GM12878 (cell line): ENCODE measurements around the gene MAGI3. TPM values are rescaled to one million over a fixed set of nuclear protein-coding genes. Genes with fewer than 3 reads are reported as not detected.

Source experiments
- ATAC-seq: fragments of 200-7000 bp; cut with Tn5 transposase; 3 replicates; pipeline ENCODE4 v1.9.1; 2020; ENCODE audit warnings: mild to moderate bottlenecking, moderate library complexity
- BruUV-seq: library from RNA; stranded (reverse); fragments of 400-500 nt; replicated peaks from 2 replicates; lab custom pipeline; 2021; lab: Mats Ljungman, UMichigan
- CTCF ChIA-PET: fragments of 300-600 bp; sonication (Branson Sonifier 250); formaldehyde crosslinking; extraction: SDS; loops from one replicate; lab custom pipeline; 2021; ENCODE audit warnings: inconsistent platforms; lab: Yijun Ruan, JAX
- POLR2A ChIA-PET: fragments of 350-600 bp; formaldehyde crosslinking; extraction: SDS; loops from one replicate; lab custom pipeline; 2021; ENCODE audit warnings: inconsistent platforms; lab: Charles Lee
- RAD21 ChIA-PET: fragments of 300-600 bp; sonication (Branson Sonifier 250); formaldehyde crosslinking; loops from one replicate; lab custom pipeline; 2023; ENCODE audit warnings: antibody characterized with exemption; ENCODE audit not compliant: unreplicated experiment; lab: Charles Lee
- SMC1A ChIA-PET: fragments of 300-600 bp; sonication (Branson Sonifier 250); formaldehyde crosslinking; loops from one replicate; lab custom pipeline; 2023; ENCODE audit not compliant: unreplicated experiment, uncharacterized antibody; lab: Charles Lee
- DNase-seq: peaks from one replicate; pipeline ENCODE4 v3.0.0-alpha.2; 2011; ENCODE audit warnings: low read depth, low spot score
- FAIRE-seq: peaks from 3 replicates; lab custom pipeline; 2011; peaks lifted over from hg19 to GRCh38; lab: Jason Lieb, UNC
- H2AFZ ChIP-seq: 2 replicates; pipeline ENCODE4 v1.6.0; 2011; ENCODE audit warnings: low read depth, low read length, control low read depth; ENCODE audit not compliant: control insufficient read depth
- H3K27ac ChIP-seq: 2 replicates; pipeline ENCODE4 v1.5.1; 2011; ENCODE audit warnings: control low read depth; ENCODE audit not compliant: control insufficient read depth, insufficient read depth
- H3K27me3 ChIP-seq, 2 experiments: replicated peaks in 1 of 2; 2 replicates each; pipeline versions ENCODE4 v1.6.0 to v1.6.1; 2011; ENCODE audit warnings: low read length in 1 of 2; ENCODE audit not compliant: control insufficient read depth in 2 of 2, insufficient read depth in 2 of 2
- H3K36me3 ChIP-seq, 2 experiments: 2 replicates each; pipeline ENCODE4 v1.5.1; 2011; ENCODE audit warnings: low read length in 1 of 2; ENCODE audit not compliant: control insufficient read depth in 2 of 2, insufficient read depth in 2 of 2
- H3K4me1 ChIP-seq: 2 replicates; pipeline ENCODE4 v1.6.1; 2011; ENCODE audit warnings: mild to moderate bottlenecking, low read length, moderate library complexity, mixed read lengths; ENCODE audit not compliant: control insufficient read depth, insufficient read depth
- H3K4me2 ChIP-seq: 2 replicates; pipeline ENCODE4 v1.6.0; 2011; ENCODE audit warnings: control low read depth; ENCODE audit not compliant: control insufficient read depth, insufficient read depth
- H3K4me3 ChIP-seq: fragments of 200-600 bp; sonication (generic); 2 replicates; pipeline ENCODE4 v1.5.1; 2016
- H3K79me2 ChIP-seq: 2 replicates; pipeline ENCODE4 v1.6.0; 2011; ENCODE audit warnings: low read length; ENCODE audit not compliant: control insufficient read depth, insufficient read depth
- H3K9ac ChIP-seq: 2 replicates; pipeline ENCODE4 v1.8.0; 2011; ENCODE audit warnings: low read length, control low read depth, mixed read lengths; ENCODE audit not compliant: control insufficient read depth, insufficient read depth
- H3K9me3 ChIP-seq: replicated peaks from 3 replicates; pipeline ENCODE4 v1.5.1; 2011; ENCODE audit warnings: mild to moderate bottlenecking, low read length; ENCODE audit not compliant: control insufficient read depth, insufficient read depth
- H4K20me1 ChIP-seq: 2 replicates; pipeline ENCODE4 v1.6.0; 2011; ENCODE audit not compliant: control insufficient read depth, insufficient read depth
- CBX5 ChIP-seq: sonication (generic); IDR thresholded peaks from 2 replicates; pipeline ENCODE4 v1.6.1; 2016; ENCODE audit warnings: low read depth, moderate library complexity, mild to moderate bottlenecking, inconsistent platforms
- POLR2AphosphoS2 ChIP-seq: IDR thresholded peaks from 2 replicates; pipeline ENCODE4 v1.6.1; 2011; ENCODE audit warnings: low read depth, mild to moderate bottlenecking, low read length, improper control_type of control experiment, moderate library complexity
- RCOR1 ChIP-seq: conservative IDR thresholded peaks from 2 replicates; pipeline ENCODE4 v1.6.1; 2012; ENCODE audit warnings: low read depth, low read length, improper control_type of control experiment
- SPI1 ChIP-seq: IDR thresholded peaks from 2 replicates; pipeline ENCODE4 v1.6.1; 2011; ENCODE audit warnings: low read depth, mild to moderate bottlenecking, low read length, moderate library complexity, borderline replicate concordance; ENCODE audit not compliant: insufficient read depth
- WGBS: methylation state at CpG from one replicate; pipeline ENCODE4 v1.1.6; 2016; ENCODE audit warnings: low lambda C conversion rate; ENCODE audit not compliant: insufficient replicate concordance, insufficient coverage; ENCODE audit errors: missing lambda C conversion rate; 5-methylcytosine and 5-hydroxymethylcytosine counted together
- in situ Hi-C: fragments of 300-500 bp; cut with MboI; formaldehyde crosslinking; loops from 9 replicates; pipeline ENCODE4 v1.14.3; 2018; ENCODE audit warnings: mixed read lengths
- intact Hi-C: fragments of 100-400 bp; cut with micrococcal nuclease; formaldehyde crosslinking; loops from one replicate; pipeline ENCODE4 v1.14.2; 2022; ENCODE audit not compliant: unreplicated experiment
- polyA plus RNA-seq, 11 experiments: library from polyadenylated mRNA; depleted of rRNA in 4 of 11; unstranded in 6 of 11; stranded (reverse) in 5 of 11; fragments of >200 nt; fragmentation: Nextera tagmentation in 4 of 11; fragmentation: Illumina TruSeq in 1 of 11; extraction: Ambion mirVana in 4 of 11; extraction: Trizol in 1 of 11; gene quantifications; 1 replicate in 1 of 11; 2 replicates in 10 of 11; pipeline versions ENCODE4 v1.2.1 to v1.2.3, GENCODE V29; 2011 to 2016; ENCODE audit warnings: inconsistent platforms in 2 of 11, missing spikeins in 2 of 11, low read depth in 1 of 11
- total RNA-seq, 4 experiments: library from RNA; depleted of rRNA in 3 of 4; stranded (reverse); fragments of >200 nt in 3 of 4; fragmentation: Illumina TruSeq in 1 of 4; extraction: Trizol in 1 of 4; gene quantifications; 2 replicates each; pipeline versions ENCODE4 v1.2.1 to v1.2.3, GENCODE V29; 2013 to 2021

The MAGI3 gene
- total and polyA plus RNA-seq, 10 of the 15 experiments (the other 5 are each of a cell fraction or from before 2014, with no cell fraction given) = 0.17 to 0.65 (median 0.32) TPM

- no peak for DNase-seq
- no TSS peak for BruUV-seq
- RAD21 ChIA-PET = no interaction called here
- Histone ChIP-seq H4K20me1 (no peaks in the 10 kb centered on the region), H3K4me3 (no peak overlapping the region), H3K79me2 (no peaks in the 10 kb centered on the region), H3K36me3 (peaks cover 3 to 4% of the 10 kb centered on the region in 2 experiments; a peak in 3 of 4 replicates), H3K4me1 (no peaks in the 10 kb centered on the region), H3K9ac (no peak overlapping the region), H3K27ac (no peak overlapping the region), H3K4me2 (no peak overlapping the region), H2AFZ (no peak overlapping the region), H3K9me3 (peaks cover 8% of the 10 kb centered on the region), H3K27me3 (no peaks in the 10 kb centered on the region)
- CTCF ChIA-PET = no interaction called here
- SMC1A ChIA-PET = no interaction called here
- in situ Hi-C loops (no loop called here), intact Hi-C loops (no loop called here)
- TF ChIP-seq CBX5 (peak; percentile 66; the same call in 1 of the 2 replicates), POLR2AphosphoS2 (no peak)
- POLR2A ChIA-PET = no interaction called here
- ATAC-seq = no peak
- no peak for FAIRE-seq
Observed at GRCh38 chr1:113694910-113695309, 304.6 kb downstream of the MAGI3 start.

GRCh38 chr1:113701429-113701828 is 311.1 kb downstream of the MAGI3 start:
- Histone ChIP-seq H3K9ac (no peak overlapping the region), H3K4me2 (no peak overlapping the region), H3K27me3 (no peaks in the 10 kb centered on the region), H4K20me1 (no peaks in the 10 kb centered on the region), H2AFZ (peak overlapping the region; percentile 19; the same call in 1 of the 2 replicates)
- ChIA-PET CTCF (interaction anchor here (0.9 to 1.2 kb wide), 2 partner anchors 14 to 629 kb away, joined by 3 read pairs; partner anchors contain the start of gene LRIG2), SMC1A (interaction anchor here (0.9 to 1.5 kb wide), 2 partner anchors 20 to 93 kb away, joined by 3 read pairs; no protein-coding TSS in a partner anchor), RAD21 (no interaction called here)
- 100% methylated on average over 3 of the region's 3 CpGs for WGBS
- intact Hi-C loops = no loop called here
- no peak for DNase-seq
- TF ChIP-seq SPI1 (peak; percentile 45; the same call in 1 of the 2 replicates), RCOR1 (no peak)
- TF ChIP-seq, all 136 proteins: peak for 1
- H3K4me3 ChIP-seq = no peak overlapping the region
- BruUV-seq = no TSS peak
- no peaks in the 10 kb centered on the region for H3K9me3 ChIP-seq
- in situ Hi-C loops = no loop called here
- no peaks in the 10 kb centered on the region for H3K79me2 ChIP-seq
- no peak overlapping the region for H3K27ac ChIP-seq
- POLR2A ChIA-PET = no interaction called here
- FAIRE-seq = no peak
- no peaks in the 10 kb centered on the region for H3K4me1 ChIP-seq
- peaks cover 3 to 4% of the 10 kb centered on the region in 2 experiments; a peak in 3 of 4 replicates for H3K36me3 ChIP-seq
- ATAC-seq = no peak
